Activated T-helper 2 cell treated with anti-CD3 and anti-CD28 coated beads, Interferon-gamma antibody, Interleukin-2, Interleukin-4, amounts not matched to agents 10 μg/mL and 5 μg/mL and 100 μg/mL, durations not matched to agents 14 hours and 24 hours and 36 hours (primary cell): ENCODE data around the gene RNF166. TPM values are rescaled to one million over a fixed set of nuclear protein-coding genes. Genes with fewer than 3 reads are reported as not detected.

Source experiments
- DNase-seq: peaks from one replicate; pipeline ENCODE4 v3.0.0; 2021; ENCODE audit warnings: low spot score
- H3K27ac Mint-ChIP-seq: one replicate; pipeline ENCODE4 v1.8.0; 2021; ENCODE audit warnings: mixed read lengths
- H3K27me3 Mint-ChIP-seq: one replicate; pipeline ENCODE4 v1.8.0; 2021; ENCODE audit warnings: low read depth, mixed read lengths
- H3K36me3 Mint-ChIP-seq: one replicate; pipeline ENCODE4 v1.8.0; 2021; ENCODE audit warnings: low read depth, mixed read lengths
- H3K4me1 Mint-ChIP-seq: one replicate; pipeline ENCODE4 v1.8.0; 2021; ENCODE audit warnings: low read depth, mixed read lengths
- H3K4me3 Mint-ChIP-seq: one replicate; pipeline ENCODE4 v1.8.0; 2021; ENCODE audit warnings: low read depth, mild to moderate bottlenecking, moderate library complexity, mixed read lengths
- H3K9me3 Mint-ChIP-seq: one replicate; pipeline ENCODE4 v1.8.0; 2021; ENCODE audit warnings: mixed read lengths
- intact Hi-C: fragments of 100-400 bp; cut with micrococcal nuclease; formaldehyde crosslinking; loops from one replicate; pipeline ENCODE4 v1.15.1; 2023
- total RNA-seq: library from RNA; stranded (reverse); gene quantifications from 2 replicates; pipeline ENCODE4 v1.2.3, GENCODE V29; 2022

Gene RNF166
- total RNA-seq, 1 donor from 2014 or later = 39.9 TPM

DNA sequence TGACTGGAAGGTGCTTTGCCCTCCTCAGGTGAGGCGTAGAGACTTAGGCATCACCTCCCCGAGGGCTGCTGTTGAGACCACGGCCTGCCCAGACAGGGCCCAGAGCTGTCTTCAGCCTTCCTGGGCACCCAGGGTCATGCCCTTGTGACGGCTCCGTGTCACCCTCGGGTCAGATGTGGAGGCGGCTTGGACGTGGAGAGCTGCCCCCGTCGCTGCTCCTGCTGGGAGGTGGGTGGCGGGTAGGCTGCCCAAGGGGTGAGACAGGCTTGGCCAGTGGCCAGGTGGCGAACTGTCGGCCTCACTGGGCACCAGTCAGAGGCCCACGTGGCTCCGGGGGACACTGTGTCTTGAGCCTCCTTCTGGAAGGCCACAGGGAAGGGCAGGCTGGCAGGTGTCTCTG, 11.0 kb downstream of the RNF166 start:
- no peaks in the 10 kb centered on the region for H3K27me3 Mint-ChIP-seq
- no peak overlapping the region for H3K27ac Mint-ChIP-seq
- no peak for DNase-seq
- peaks cover 23% of the 10 kb centered on the region for H3K36me3 Mint-ChIP-seq
- H3K4me1 Mint-ChIP-seq = peaks cover 27% of the 10 kb centered on the region
- no peaks in the 10 kb centered on the region for H3K9me3 Mint-ChIP-seq
- intact Hi-C loops = no loop called here
- H3K4me3 Mint-ChIP-seq = no peak overlapping the region

DNA sequence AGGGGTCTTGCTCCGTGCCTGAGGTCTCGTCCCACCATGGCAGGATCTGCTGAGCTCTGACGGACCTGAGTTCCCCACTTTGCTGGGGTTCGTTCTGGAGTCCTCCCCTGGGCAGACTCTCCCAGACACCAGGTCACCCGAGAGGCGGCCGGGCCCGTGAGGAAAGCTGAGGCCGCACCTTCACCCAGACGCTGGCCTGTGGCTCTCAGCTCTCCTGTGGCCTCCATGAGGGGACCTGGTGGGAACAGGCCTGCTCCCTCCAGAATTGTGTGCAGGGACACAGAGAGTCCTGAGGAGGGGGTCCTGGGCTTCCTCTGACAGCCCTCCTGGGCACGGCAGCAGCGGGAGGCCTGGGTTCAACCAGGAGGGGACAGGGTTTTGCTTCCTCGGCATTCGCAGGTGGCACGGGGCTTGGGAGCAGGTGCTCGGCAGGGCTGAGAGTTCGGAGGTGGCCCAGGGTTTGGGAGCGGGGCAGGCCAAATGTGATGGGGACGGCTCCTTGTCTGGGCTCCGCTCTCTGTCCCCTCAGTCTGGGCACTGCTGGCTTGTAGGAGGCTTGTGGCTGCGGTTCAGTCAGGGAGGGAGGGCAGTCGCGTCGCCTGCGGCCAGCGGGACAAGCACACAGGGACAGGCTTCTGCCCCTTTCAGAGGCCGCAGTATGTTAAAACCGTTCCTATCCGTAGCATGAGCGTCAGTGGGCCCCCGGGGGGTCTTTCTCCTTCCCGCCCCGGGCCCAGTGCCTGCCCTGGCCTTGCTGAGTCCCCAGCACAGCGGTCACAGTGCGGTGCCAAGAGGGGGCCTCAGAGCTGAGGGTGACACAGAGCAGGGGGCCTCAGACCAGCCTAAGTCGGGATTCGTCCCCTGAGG, 11.8 kb downstream of the RNF166 start:
- Mint-ChIP-seq H3K4me1 (peaks cover 19% of the 10 kb centered on the region), H3K27me3 (no peaks in the 10 kb centered on the region), H3K27ac (no peak overlapping the region), H3K4me3 (no peak overlapping the region), H3K36me3 (peaks cover 16% of the 10 kb centered on the region), H3K9me3 (no peaks in the 10 kb centered on the region)
- DNase-seq = no peak
- intact Hi-C loops = no loop called here

DNA sequence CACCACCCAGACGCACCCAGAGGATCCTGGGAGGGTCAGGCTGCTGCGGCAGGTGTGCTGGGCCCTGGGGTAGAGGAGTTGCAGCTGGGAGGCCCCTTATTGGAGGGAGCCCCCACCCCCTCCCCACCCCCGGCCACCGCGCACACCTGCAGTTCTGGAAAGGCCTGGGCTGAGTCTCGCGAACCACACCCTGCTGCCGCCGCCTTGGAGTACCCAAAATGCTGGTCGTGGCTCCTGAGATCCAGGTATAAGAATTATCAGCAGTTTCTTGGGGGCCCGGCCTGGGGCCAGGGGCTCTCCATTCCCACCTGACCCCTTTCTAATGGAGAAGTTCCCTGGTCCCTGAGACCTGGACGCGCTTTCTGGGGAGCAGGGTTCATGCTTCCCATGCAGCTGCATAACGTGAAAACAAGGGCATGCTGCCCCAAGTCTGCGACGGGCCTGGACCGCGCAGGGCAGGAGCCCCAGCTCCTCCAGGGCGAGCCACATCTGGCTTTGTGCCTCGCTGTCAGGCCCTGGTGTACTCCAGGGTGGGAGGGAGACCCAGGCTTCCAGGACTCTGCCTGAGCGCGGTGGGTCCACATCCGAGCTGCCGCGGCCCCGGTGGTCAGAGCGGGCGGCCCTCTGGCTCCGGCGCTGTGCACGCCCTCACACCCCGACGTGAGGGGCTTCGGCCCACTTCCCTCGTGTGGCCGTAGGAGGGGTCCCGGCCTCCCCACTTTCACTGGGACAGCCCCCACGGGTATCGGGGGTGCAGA, 12.6 kb downstream of the RNF166 start:
- Mint-ChIP-seq H3K36me3 (peaks cover 15% of the 10 kb centered on the region), H3K9me3 (no peaks in the 10 kb centered on the region), H3K4me1 (peaks cover 18% of the 10 kb centered on the region), H3K4me3 (no peak overlapping the region), H3K27ac (no peak overlapping the region), H3K27me3 (no peaks in the 10 kb centered on the region)
- no peak for DNase-seq
- intact Hi-C loops = no loop called here

DNA sequence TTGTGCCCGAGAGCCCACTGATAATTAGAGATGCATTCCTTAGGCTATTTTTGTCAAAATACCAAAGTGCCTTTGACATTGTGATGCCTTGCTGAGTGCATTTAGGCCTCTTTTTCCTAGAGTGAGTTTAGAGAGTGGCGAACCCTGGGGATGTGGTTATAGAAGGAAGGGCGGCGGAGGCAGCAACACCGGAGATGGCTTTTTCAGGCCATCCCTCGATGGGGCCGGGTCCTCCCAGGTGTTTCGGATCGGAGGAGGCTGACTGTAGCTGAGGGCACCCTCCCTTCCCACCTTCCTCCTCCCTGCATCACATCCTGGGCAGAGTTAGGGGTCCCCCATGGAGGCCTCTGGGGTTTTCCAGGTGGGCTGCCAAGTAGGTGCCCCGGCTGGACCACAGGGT, 13.3 kb downstream of the RNF166 start:
- Mint-ChIP-seq H3K4me3 (no peak overlapping the region), H3K4me1 (peaks cover 21% of the 10 kb centered on the region), H3K27me3 (no peaks in the 10 kb centered on the region), H3K27ac (peak overlapping the region; percentile 7), H3K9me3 (no peaks in the 10 kb centered on the region), H3K36me3 (peaks cover 9% of the 10 kb centered on the region)
- DNase-seq = no peak
- intact Hi-C loops = no loop called here

DNA sequence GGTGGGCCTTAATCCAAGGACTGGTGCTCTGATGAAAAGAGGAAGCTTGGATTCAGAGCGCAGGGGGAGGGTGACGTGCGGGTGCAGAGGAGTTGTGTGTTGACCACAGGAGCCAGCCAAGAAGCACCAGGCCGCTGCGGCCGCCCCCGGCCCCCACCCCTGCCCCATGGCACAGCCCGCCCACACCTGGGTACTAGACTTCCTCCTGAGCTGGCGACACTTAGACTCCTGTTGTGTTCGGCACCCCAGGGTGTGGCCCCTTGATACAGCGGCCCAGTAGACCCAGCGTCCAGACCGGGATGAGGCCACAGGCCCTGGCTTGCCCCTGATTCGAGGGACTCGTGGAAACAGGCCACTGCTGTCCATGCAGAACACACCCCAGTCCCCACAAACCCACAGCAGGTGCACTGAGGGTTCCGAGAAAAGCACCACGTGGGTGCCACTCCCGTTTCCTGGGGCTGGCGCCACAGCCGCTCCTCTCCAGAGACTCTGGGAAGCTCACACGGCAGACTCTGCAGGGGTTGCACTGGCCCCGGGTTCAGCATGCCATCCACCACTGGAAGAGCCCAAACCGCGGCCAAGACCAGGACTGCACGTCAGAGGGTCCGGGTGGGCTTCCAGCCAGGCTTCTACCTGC, 14.2 kb downstream of the RNF166 start:
- Mint-ChIP-seq H3K27ac (peak overlapping the region; percentile 42), H3K4me1 (peaks cover 21% of the 10 kb centered on the region), H3K9me3 (no peaks in the 10 kb centered on the region), H3K36me3 (peaks cover 3% of the 10 kb centered on the region), H3K4me3 (no peak overlapping the region), H3K27me3 (no peaks in the 10 kb centered on the region)
- intact Hi-C loops = no loop called here
- peak; percentile 36 for DNase-seq

DNA sequence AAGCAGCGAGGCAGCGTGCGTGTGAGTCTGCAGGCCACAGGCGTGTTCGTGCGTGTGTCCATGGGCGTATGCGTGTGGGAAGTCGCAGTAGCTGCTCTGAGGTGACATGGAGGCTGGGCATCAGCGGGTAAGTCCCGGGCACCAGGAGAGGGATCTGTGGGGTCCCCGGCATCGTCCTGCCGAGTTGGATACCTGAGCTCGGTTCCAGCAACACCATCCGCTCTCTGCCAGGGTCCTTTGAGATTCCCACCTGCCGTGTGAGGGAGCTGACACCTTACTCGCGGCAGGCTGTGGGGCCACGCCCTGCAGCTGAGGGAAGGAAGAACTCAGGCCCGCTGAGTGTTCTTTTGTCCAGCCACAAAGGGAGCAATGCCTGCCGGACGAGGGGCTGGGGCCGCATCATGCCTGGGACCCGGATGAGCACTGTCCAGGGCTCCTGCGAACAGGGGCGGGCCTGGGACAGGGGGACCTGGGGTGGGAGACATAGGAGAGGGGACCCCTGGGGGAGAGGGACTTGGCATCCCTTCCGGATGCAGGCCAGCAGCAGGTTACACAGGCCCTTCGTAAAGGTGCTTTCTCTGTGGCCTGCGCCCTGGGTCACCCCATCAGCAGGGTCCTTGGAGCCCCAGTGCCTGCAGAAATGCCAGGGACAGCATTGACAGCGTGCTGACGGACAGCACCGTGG, 14.9 kb downstream of the RNF166 start:
- H3K4me1 Mint-ChIP-seq = peaks cover 21% of the 10 kb centered on the region
- DNase-seq = no peak
- H3K4me3 Mint-ChIP-seq = no peak overlapping the region
- intact Hi-C loops = no loop called here
- H3K36me3 Mint-ChIP-seq = no peaks in the 10 kb centered on the region
- H3K9me3 Mint-ChIP-seq = no peaks in the 10 kb centered on the region
- H3K27ac Mint-ChIP-seq = no peak overlapping the region
- H3K27me3 Mint-ChIP-seq = no peaks in the 10 kb centered on the region

DNA sequence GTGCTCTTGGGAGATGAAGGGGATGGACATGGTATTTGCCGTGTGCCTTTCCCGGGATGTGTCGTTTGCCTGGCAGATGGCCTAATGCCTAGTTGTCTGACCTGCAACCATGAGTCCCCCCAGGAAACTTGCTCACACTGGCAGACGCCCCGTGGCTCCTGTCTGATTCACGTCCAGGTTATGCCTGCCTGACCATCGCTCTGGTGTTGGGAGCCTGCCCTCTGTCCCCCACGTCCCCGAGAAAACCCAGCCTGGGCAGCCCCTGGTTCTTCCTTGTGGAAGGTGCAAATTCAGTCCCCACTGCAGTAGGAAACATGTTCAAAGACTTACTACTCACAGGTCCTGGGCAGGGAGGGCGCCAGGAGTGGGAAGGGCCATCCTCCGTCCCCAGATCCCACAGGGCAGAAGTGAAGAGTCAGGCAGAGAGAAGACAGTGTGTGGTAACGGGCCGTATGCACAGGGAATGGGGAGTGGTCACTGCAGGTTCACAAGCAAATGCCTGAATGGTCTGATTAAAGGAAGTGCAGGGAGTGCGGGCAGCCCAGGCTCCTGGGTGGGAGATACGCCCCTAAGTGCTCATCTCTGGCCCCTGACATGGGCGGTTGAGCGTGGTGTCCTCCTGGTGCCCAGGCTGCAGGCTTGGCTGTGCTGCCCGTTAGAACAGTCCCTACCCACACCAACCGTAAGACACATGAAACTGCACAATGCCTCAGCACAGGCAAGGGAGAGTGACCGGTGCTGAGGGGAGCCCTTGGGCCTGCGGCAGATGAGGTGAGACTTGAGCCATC, 15.7 kb downstream of the RNF166 start:
- Mint-ChIP-seq H3K27me3 (no peaks in the 10 kb centered on the region), H3K36me3 (no peaks in the 10 kb centered on the region), H3K4me1 (peaks cover 21% of the 10 kb centered on the region), H3K9me3 (no peaks in the 10 kb centered on the region), H3K4me3 (no peak overlapping the region), H3K27ac (no peak overlapping the region)
- no peak for DNase-seq
- intact Hi-C loops = no loop called here

DNA sequence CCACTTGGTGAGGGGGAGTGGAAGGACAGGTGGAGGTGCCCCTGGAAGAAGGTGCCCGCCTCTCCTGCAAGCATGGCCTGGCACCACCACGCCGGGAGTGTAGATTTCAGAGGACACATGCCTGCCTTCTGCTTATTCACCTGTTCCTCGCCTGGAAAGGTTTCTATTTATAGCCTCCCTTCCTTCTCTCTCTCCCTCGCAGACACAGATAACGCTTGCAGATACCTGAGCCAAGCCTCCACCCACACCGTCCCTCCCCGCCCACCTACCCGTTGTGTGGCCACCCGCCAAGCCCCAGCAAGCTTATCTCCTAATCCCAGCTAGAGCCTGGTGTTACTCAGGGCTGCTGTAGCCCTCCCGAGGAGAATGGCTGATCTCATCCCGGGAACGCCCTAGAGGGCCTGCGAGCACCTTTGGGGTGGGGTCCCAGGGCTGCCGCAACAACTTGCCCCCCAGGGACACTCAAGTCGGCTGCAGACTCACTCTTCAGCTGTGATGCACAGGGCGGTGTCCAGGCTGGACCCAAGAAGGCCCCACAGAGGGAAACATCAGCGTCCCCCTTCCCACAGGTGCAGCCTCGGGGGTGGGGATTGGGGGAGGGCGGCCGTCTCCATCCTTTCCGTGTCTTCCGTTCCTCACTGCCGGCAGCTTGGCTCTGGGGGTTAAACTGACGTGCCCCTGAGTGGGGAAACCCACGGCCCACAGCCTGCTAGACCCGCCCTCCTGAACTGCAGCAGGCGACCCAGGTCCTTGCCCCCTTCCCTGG, 18.0 kb downstream of the RNF166 start:
- intact Hi-C loops = no loop called here
- Mint-ChIP-seq H3K9me3 (no peaks in the 10 kb centered on the region), H3K4me3 (no peak overlapping the region)

DNA sequence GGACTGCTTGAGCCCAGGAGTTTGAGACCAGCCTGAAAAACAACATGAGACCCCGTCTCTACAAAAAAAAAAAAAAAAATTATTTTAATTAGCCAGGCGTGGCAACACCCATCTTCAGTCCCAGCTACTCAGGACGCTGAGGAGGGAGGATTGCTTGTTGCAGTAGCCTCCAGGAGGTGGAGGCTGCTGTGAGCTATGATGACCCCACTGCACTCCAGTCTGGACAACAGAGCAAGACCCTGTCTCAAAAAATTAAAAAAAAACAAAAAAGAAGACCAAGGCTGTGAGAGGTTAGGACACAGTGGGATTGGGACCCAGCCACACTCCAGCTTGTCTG, 18.6 kb downstream of the RNF166 start:
- Mint-ChIP-seq H3K36me3 (no peaks in the 10 kb centered on the region), H3K9me3 (no peaks in the 10 kb centered on the region), H3K4me1 (peaks cover 28% of the 10 kb centered on the region), H3K4me3 (no peak overlapping the region), H3K27me3 (no peaks in the 10 kb centered on the region), H3K27ac (no peak overlapping the region)
- DNase-seq = no peak
- intact Hi-C loops = no loop called here

More for the DNA sequence above, 18.0 kb downstream of the RNF166 start:
- Mint-ChIP-seq H3K27ac (no peak overlapping the region), H3K36me3 (no peaks in the 10 kb centered on the region), H3K4me1 (peaks cover 31% of the 10 kb centered on the region), H3K27me3 (no peaks in the 10 kb centered on the region)
- DNase-seq = no peak

DNA sequence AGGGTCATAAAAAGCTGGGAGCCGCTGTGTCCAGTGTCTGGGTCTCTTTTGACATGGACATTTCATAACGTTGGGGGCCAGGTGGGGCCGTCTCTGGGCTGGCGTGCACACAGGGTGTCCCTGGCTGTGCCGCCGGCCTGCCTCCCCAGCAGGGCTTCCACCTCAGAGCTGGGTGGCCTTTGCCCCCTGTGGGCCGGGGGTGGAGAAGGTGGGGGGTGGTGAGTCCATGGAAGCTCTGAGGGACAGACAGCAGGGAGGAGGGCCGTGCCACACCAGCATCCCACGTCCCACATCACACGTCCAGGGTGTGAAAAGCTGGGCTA, 19.0 kb downstream of the RNF166 start:
- Mint-ChIP-seq H3K4me3 (peak overlapping the region; percentile 26), H3K4me1 (peaks cover 30% of the 10 kb centered on the region), H3K27me3 (no peaks in the 10 kb centered on the region), H3K36me3 (no peaks in the 10 kb centered on the region), H3K27ac (no peak overlapping the region), H3K9me3 (no peaks in the 10 kb centered on the region)
- DNase-seq = no peak
- intact Hi-C loops = no loop called here

DNA sequence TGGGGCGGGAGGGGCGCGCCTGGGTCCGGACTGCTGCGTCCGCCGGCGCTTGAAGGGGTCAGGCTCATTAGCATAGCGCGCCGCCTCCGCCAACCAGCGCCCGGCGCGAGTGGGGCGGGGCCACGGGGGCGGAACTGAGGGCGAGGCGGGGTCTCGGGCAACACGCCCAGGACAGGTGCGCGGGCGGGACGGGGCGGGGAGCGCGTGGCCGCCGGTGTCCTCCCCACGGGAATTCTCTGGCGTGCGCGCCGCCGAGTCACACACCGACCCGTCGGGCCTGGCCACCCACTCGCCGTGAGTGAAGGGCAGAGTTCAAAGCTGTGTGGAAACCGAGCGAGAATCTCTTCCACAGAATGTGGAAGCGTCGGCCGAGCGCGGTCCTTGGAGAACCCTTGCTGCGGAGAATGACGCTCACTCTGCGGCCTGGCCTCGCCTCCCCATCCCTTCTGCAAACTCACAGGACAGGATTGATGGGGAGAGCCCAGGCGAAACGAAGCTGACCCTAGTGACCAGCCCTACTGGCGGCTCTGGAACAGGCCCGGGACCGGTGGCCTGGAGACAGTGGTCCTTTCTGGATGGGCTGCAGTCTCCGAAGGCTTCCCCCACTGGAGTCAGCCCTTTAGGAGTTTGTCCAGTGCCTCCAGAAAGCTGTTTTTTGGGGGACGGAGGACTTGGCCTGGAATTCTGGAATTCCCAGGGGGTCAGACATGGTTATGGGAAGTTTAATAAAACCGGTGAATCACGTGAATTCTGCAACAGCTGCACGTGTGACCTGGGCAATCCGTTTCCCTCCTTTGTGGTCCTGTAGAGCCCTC, 19.6 kb downstream of the RNF166 start, which contains the start of gene SNAI3:
TSS of gene SNAI3 (minus strand) at position 69 of the 815 bp plus-strand sequence. CDS start 101 bp downstream, outside the sequence.
- Mint-ChIP-seq H3K27ac (no peak within 1 kb of the TSS), H3K4me1 (peaks cover 32% of the 10 kb centered on the region), H3K36me3 (no peaks in the 10 kb centered on the region), H3K4me3 (peak within 1 kb of the TSS; percentile 74), H3K27me3 (no peaks in the 10 kb centered on the region), H3K9me3 (no peaks in the 10 kb centered on the region)
- intact Hi-C loops = loop anchor here (1.0 kb wide), 3 partner anchors 15 to 35 kb away; partner anchors contain the start of genes CYBA and MVD
- peak; percentile 85 for DNase-seq
